ENCODE data around the gene RBM15.

The RBM15 gene

DNA sequence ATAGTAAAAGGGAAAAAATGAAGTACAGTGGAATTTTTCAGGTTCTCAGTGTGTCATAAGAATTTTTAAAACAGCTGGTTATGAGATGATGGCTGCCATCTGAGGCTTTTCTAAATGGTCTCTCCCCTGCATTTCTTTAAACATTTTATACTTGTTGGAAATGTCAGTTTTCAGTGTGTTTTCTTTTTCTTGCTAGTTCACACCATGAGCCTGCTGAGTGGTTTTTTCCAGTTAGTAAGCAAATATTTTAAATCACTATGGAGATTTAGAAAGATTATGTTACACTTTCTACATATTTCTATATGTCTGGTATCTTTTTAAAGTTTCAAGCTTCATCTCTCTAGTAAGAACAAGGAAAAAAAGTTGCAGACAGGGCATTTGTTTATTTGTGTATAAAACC, 9.6 kb downstream of the RBM15 start:
- TF ChIP-seq, protein P1, sequence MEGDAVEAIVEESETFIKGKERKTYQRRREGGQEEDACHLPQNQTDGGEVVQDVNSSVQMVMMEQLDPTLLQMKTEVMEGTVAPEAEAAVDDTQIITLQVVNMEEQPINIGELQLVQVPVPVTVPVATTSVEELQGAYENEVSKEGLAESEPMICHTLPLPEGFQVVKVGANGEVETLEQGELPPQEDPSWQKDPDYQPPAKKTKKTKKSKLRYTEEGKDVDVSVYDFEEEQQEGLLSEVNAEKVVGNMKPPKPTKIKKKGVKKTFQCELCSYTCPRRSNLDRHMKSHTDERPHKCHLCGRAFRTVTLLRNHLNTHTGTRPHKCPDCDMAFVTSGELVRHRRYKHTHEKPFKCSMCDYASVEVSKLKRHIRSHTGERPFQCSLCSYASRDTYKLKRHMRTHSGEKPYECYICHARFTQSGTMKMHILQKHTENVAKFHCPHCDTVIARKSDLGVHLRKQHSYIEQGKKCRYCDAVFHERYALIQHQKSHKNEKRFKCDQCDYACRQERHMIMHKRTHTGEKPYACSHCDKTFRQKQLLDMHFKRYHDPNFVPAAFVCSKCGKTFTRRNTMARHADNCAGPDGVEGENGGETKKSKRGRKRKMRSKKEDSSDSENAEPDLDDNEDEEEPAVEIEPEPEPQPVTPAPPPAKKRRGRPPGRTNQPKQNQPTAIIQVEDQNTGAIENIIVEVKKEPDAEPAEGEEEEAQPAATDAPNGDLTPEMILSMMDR (IDR thresholded peaks at IDR 0.05; ENCODE audit: low read depth, low read length) = no peak
- H3K4me1 ChIP-seq = peaks cover 5% of the 10 kb centered on the region
- H3K4me3 ChIP-seq (ENCODE audit: low read depth, low read length) = no peak overlapping the region
- H3K27me3 ChIP-seq = no peaks in the 10 kb centered on the region
- no peaks in the 10 kb centered on the region for H3K9me3 ChIP-seq
- H3K36me3 ChIP-seq = peaks cover 59% of the 10 kb centered on the region
- DNase-seq = no peak

DNA sequence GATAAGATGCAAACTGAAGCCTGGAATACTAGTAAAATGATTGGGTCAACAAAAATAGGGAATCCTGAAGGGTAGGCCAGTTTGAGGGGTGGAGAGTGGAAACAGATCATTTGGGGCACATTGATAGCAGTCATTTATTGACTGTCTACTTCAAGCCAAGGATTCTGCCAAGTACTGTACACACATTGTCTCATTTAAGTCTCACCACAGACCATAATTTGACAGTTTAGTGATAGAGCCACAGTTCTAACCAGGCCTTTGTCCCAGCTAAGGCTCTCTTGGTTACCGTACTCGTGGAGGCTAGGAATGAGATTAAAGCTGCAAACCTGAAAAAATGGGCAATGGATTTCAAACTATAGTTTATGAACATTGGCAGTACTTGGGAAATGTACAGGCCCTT, 11.2 kb downstream of the RBM15 start:
- Histone ChIP-seq H3K36me3 (peaks cover 52% of the 10 kb centered on the region), H3K9me3 (no peaks in the 10 kb centered on the region), H3K27me3 (no peaks in the 10 kb centered on the region), H3K4me3 (ENCODE audit: low read depth, low read length) (no peak overlapping the region), H3K4me1 (peaks cover 5% of the 10 kb centered on the region)
- DNase-seq = no peak
- TF ChIP-seq, protein P1 (IDR thresholded peaks at IDR 0.05; ENCODE audit: low read depth, low read length) = no peak

DNA sequence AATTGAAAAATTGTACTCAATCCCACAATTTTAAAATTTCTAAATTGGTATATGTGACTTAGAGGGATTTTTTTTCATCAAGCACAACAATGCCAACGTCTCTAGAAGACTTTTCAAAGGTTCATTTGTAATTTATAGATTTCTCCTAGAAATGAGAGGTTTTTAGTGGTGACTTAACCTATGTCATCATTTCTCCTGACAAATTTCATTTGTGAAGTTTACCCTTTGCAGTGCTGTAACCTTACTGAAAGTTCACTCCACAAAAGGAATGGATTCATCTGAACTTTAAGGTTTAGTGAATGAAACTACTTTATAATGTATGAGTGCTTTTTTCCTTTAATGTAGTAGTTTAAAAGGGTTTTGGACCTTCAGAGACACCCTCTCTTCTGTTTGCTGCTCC, 16.1 kb downstream of the RBM15 start:
- Histone ChIP-seq H3K36me3 (peaks cover 63% of the 10 kb centered on the region), H3K4me1 (no peaks in the 10 kb centered on the region), H3K27me3 (no peaks in the 10 kb centered on the region), H3K9me3 (no peaks in the 10 kb centered on the region), H3K4me3 (ENCODE audit: low read depth, low read length) (no peak overlapping the region)
- DNase-seq = no peak
- TF ChIP-seq, protein P1 (IDR thresholded peaks at IDR 0.05; ENCODE audit: low read depth, low read length) = no peak

DNA sequence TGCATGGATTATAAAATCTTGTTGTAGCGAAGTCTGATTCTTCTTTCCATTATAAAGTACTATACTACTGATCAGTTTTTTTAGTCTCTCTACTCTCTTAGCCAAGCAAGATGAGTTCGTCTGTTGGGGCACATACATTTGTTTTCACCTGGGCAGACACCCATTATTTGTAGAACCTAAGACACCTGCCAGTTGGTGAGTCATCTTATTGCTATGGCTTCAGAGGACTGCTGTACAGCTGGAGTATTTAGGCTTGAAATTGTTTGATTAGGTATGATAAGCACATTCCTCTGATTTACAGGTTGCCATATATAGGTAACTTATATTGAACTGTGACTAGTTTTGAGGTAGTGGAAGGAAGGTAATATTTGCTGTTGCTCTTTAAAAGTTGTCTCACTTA, 17.2 kb downstream of the RBM15 start:
- H3K36me3 ChIP-seq = peaks cover 67% of the 10 kb centered on the region
- DNase-seq = no peak

DNA sequence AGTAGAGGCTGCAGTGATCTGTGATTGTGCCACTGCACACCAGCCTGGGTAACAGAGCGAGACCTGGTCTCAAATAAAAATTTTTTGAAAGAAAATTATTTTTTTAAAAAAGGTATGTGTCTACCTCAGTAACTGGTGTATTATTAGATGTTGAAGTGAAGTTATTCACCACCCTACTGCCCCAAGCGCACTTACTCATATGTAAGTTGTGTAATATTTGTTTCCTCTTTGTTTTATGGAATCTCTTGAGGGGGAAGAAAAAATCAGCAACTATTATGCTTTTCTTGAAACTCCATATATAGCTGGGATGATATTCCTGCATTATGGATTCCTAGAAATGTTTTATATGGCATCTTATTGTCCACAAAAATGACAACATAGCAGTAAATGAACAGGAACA, 21.3 kb downstream of the RBM15 start:
- Histone ChIP-seq H3K36me3 (peaks cover 83% of the 10 kb centered on the region), H3K9me3 (no peaks in the 10 kb centered on the region), H3K4me1 (no peaks in the 10 kb centered on the region), H3K4me3 (ENCODE audit: low read depth, low read length) (no peak overlapping the region), H3K27me3 (no peaks in the 10 kb centered on the region)
- TF ChIP-seq, protein P1 (IDR thresholded peaks at IDR 0.05; ENCODE audit: low read depth, low read length) = no peak
- no peak for DNase-seq

More for the DNA sequence above, 17.2 kb downstream of the RBM15 start:
- Histone ChIP-seq H3K9me3 (no peaks in the 10 kb centered on the region), H3K4me1 (no peaks in the 10 kb centered on the region), H3K4me3 (ENCODE audit: low read depth, low read length) (no peak overlapping the region), H3K27me3 (no peaks in the 10 kb centered on the region)
- TF ChIP-seq, protein P1 (IDR thresholded peaks at IDR 0.05; ENCODE audit: low read depth, low read length) = no peak

GRCh38 chr1:110361856-110362255, 22.7 kb downstream of the RBM15 start:
- TF ChIP-seq, protein P1 (IDR thresholded peaks at IDR 0.05; ENCODE audit: low read depth, low read length) = no peak
- no peaks in the 10 kb centered on the region for H3K4me1 ChIP-seq
- peaks cover 79% of the 10 kb centered on the region for H3K36me3 ChIP-seq
- H3K4me3 ChIP-seq (ENCODE audit: low read depth, low read length) = no peak overlapping the region
- no peak for DNase-seq
- H3K9me3 ChIP-seq = no peaks in the 10 kb centered on the region
- H3K27me3 ChIP-seq = no peaks in the 10 kb centered on the region
